ENCODE data around the gene VAV2. TPM values are rescaled to one million over a fixed set of nuclear protein-coding genes. Genes with fewer than 3 reads are reported as not detected.
A peak's percentile ranks its signal among the peaks of the same experiment; 100 is the strongest.

The VAV2 gene
- total and polyA plus RNA-seq, 12 donors = 3.3 to 96.2 (median 31.2) TPM

GRCh38 chr9:133916159-133916541, 76.0 kb downstream of the VAV2 start:
- Histone ChIP-seq H3K27me3 (no peaks in the 10 kb centered on the region), H3K4me3 (no peak overlapping the region), H3K27ac (no peak overlapping the region), H3K36me3 (replicated peaks in 1 of 2) (no peaks in the 10 kb centered on the region), H3K9me3 (replicated peaks in 1 of 3) (no peaks in the 10 kb centered on the region), H3K4me1 (replicated peaks in 1 of 2) (peaks cover 0 to 5% of the 10 kb centered on the region in 2 donors)
- TF ChIP-seq CTCF (IDR thresholded peaks at IDR 0.05) = no peak
- TF ChIP-seq POLR2A (IDR thresholded peaks at IDR 0.05) = no peak
- 84 to 89% (median 87%) methylated on average over 15 to 16 of the region's 16 CpGs for WGBS, 4 donors
- DNase-seq = no peak
- intact Hi-C loops (cut with DNase I) = no loop called here

- Histone ChIP-seq H3K27ac (no peak overlapping the region), H3K4me3 (no peak overlapping the region), H3K36me3 (replicated peaks in 1 of 2) (no peaks in the 10 kb centered on the region), H3K4me1 (replicated peaks in 1 of 2) (peaks cover 0 to 5% of the 10 kb centered on the region in 2 donors), H3K27me3 (no peaks in the 10 kb centered on the region), H3K9me3 (replicated peaks in 1 of 3) (no peaks in the 10 kb centered on the region)
- TF ChIP-seq POLR2A (IDR thresholded peaks at IDR 0.05) (no peak), CTCF (IDR thresholded peaks at IDR 0.05) (no peak)
- DNase-seq = no peak
- WGBS, 4 donors = 79 to 90% (median 83%) methylated on average over 27 to 30 of the region's 30 CpGs
- intact Hi-C loops (cut with DNase I) = no loop called here
Observed at GRCh38 chr9:133915534-133916158, 76.5 kb downstream of the VAV2 start.

DNA sequence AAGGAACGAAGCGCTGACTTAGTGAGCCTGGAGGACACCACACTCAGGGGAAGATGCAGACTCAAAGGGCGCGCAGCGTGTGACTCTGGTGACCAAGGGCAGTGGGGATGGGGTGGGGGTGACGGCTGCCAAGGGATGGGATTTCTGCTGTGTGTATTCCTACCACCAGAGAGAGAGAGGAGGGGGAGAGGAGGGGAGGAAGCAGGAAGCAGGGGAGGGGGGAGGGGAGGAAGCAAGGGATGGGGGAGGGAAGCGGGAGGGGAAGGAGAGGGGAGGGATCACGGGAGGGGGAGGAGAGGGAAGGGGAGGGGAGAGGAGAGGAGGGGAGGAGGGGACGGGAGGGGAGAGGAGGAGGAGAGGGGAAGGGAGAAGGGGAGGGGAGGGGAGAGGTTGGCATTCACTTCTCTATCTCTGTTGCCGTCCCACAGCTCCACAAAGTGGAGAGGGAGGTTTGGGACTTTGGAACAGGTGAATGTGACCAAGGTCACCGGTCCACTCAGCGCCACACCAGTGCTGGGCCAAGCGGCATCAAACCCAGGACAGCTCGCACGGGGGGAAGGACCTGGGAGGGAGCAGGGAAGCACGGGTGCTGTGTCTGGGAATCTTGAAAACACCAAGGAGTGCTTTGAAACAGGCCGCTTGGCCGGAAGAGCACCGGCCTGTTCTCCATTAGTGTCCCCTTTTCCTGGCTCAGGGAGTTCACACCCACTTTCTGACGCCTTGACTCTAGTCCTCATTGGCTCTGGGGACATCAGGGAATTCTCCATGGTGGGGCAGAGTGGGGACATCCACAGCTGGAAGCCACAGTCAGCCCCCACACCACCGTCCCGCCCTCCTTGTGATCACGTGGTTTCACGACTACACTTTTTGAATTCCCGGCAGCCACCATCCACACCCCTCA, 77.4 kb downstream of the VAV2 start:
- Histone ChIP-seq H3K9me3 (replicated peaks in 1 of 3) (no peaks in the 10 kb centered on the region), H3K36me3 (replicated peaks in 1 of 2) (no peaks in the 10 kb centered on the region), H3K27ac (peak overlapping the region in 1 of 5 donors; percentile 10), H3K4me3 (no peak overlapping the region), H3K27me3 (no peaks in the 10 kb centered on the region), H3K4me1 (replicated peaks in 1 of 2) (peaks cover 0 to 5% of the 10 kb centered on the region in 2 donors)
- intact Hi-C loops (cut with DNase I) = no loop called here
- peak in 1 of 7 donors; percentile 37 for DNase-seq
- 64 to 84% (median 75%) methylated on average over 20 to 25 of the region's 25 CpGs for WGBS, 4 donors
- no peak for TF ChIP-seq CTCF (IDR thresholded peaks at IDR 0.05)
- TF ChIP-seq POLR2A (IDR thresholded peaks at IDR 0.05) = no peak

- WGBS, 4 donors = 63 to 78% (median 73%) methylated on average over 12 to 27 of the region's 27 CpGs
Observed at GRCh38 chr9:133913571-133914369, 78.4 kb downstream of the VAV2 start.

More at GRCh38 chr9:133913571-133914369, 78.4 kb downstream of the VAV2 start:
- no peak for TF ChIP-seq POLR2A (IDR thresholded peaks at IDR 0.05)
- no peak for TF ChIP-seq CTCF (IDR thresholded peaks at IDR 0.05)
- intact Hi-C loops (cut with DNase I) = no loop called here
- DNase-seq = peak in 2 of 7 donors; percentile 40 to 54
- Histone ChIP-seq H3K9me3 (replicated peaks in 1 of 3) (no peaks in the 10 kb centered on the region), H3K27ac (no peak overlapping the region), H3K4me3 (no peak overlapping the region), H3K36me3 (replicated peaks in 1 of 2) (no peaks in the 10 kb centered on the region), H3K27me3 (no peaks in the 10 kb centered on the region), H3K4me1 (replicated peaks in 1 of 2) (peaks cover 0 to 5% of the 10 kb centered on the region in 2 donors)

Measured in adrenal gland (tissue), 12 donors.